ENCODE results near the gene HOXD9. TPM values are rescaled to one million over a fixed set of nuclear protein-coding genes. Genes with fewer than 3 reads are reported as not detected.

HOXD9 gene
- total and polyA plus RNA-seq, 8 donors, result 0.12 to 1.1 (median 0.34) TPM; not detected in 2

- no peak for TF ChIP-seq CTCF (IDR thresholded peaks at IDR 0.05)
- DNase-seq (peak in 1 of 6 donors; percentile 62), ATAC-seq (no peak), FAIRE-seq (no peak)
- H3K4me3 ChIP-seq, result peak within 1 kb of the TSS in 1 of 4 donors; percentile 37
- H3K27me3 ChIP-seq, result peaks cover 14 to 93% (median 32%) of the 10 kb centered on the region in 4 donors
- intact Hi-C loops (cut with DNase I), result loop anchor here in 1 of 3 donors (5.0 kb wide), 1 partner anchor 405 kb away; no protein-coding TSS in a partner anchor
- H3K4me1 ChIP-seq, result peaks cover 0 to 17% (median 4%) of the 10 kb centered on the region in 3 donors
- H3K27ac ChIP-seq, result no peak within 1 kb of the TSS
- H3K9me3 ChIP-seq, result no peaks in the 10 kb centered on the region
- H3K36me3 ChIP-seq, result no peaks in the 10 kb centered on the region
- WGBS, 2 donors, result 5 to 6% methylated on average over 52 to 95 of the region's 95 CpGs
Observed at GRCh38 chr2:176092270-176093144, 30.0 kb upstream of the HOXD9 start, which contains the start of gene HOXD13. TSS of gene HOXD13 (plus strand) at chr2:176092721. CDS start at chr2:176092891, 170 bp downstream.

- intact Hi-C loops (cut with DNase I), result loop anchor here in 1 of 3 donors (5.0 kb wide), 1 partner anchor 406 kb away; no protein-coding TSS in a partner anchor
- Histone ChIP-seq H3K27ac (no peak overlapping the region), H3K9me3 (no peaks in the 10 kb centered on the region), H3K4me3 (peak overlapping the region in 1 of 4 donors; percentile 37), H3K36me3 (no peaks in the 10 kb centered on the region), H3K4me1 (peaks cover 0 to 11% (median 4%) of the 10 kb centered on the region in 3 donors), H3K27me3 (peaks cover 10 to 90% (median 32%) of the 10 kb centered on the region in 4 donors)
- no peak for TF ChIP-seq CTCF (IDR thresholded peaks at IDR 0.05)
- DNase-seq (peak in 1 of 6 donors; percentile 66), ATAC-seq (no peak), FAIRE-seq (no peak)
- WGBS, 2 donors, result 3 to 4% methylated on average over 52 to 53 of the region's 53 CpGs
Observed at GRCh38 chr2:176093145-176093897, 29.2 kb upstream of the HOXD9 start.

GRCh38 chr2:176093898-176094249 is 28.6 kb upstream of the HOXD9 start:
- WGBS, 2 donors, result 5 to 8% methylated on average over 8 of the region's 8 CpGs

GRCh38 chr2:176094349-176094748 is 28.2 kb upstream of the HOXD9 start:
- ATAC-seq, result no peak
- 4% methylated on average over 12 of the region's 12 CpGs for WGBS, 2 donors

More at GRCh38 chr2:176093898-176094249, 28.6 kb upstream of the HOXD9 start:
- Histone ChIP-seq H3K4me1 (peaks cover 0 to 11% (median 4%) of the 10 kb centered on the region in 3 donors), H3K9me3 (no peaks in the 10 kb centered on the region), H3K4me3 (no peak overlapping the region), H3K27ac (no peak overlapping the region), H3K36me3 (no peaks in the 10 kb centered on the region), H3K27me3 (peaks cover 10 to 90% (median 34%) of the 10 kb centered on the region in 4 donors)
- FAIRE-seq, result no peak
- TF ChIP-seq CTCF (IDR thresholded peaks at IDR 0.05), result no peak
- no peak for ATAC-seq
- no peak for DNase-seq
- intact Hi-C loops (cut with DNase I), result loop anchor here in 1 of 3 donors (5.0 kb wide), 1 partner anchor 407 kb away; no protein-coding TSS in a partner anchor

More at GRCh38 chr2:176094349-176094748, 28.2 kb upstream of the HOXD9 start:
- FAIRE-seq, result no peak
- DNase-seq, result no peak
- H3K4me1 ChIP-seq, result peaks cover 0 to 11% (median 4%) of the 10 kb centered on the region in 3 donors
- TF ChIP-seq CTCF (IDR thresholded peaks at IDR 0.05), result no peak
- no peak overlapping the region for H3K27ac ChIP-seq
- intact Hi-C loops (cut with DNase I), result loop anchor here in 1 of 3 donors (5.0 kb wide), 1 partner anchor 407 kb away; no protein-coding TSS in a partner anchor
- no peaks in the 10 kb centered on the region for H3K36me3 ChIP-seq
- peaks cover 10 to 89% (median 35%) of the 10 kb centered on the region in 4 donors for H3K27me3 ChIP-seq
- H3K9me3 ChIP-seq, result no peaks in the 10 kb centered on the region
- H3K4me3 ChIP-seq, result no peak overlapping the region
